ENCODE data around the gene PHKA1.
"Not testable (repeated sequence)": the region's sequence is repeated elsewhere in the genome, so short reads cannot be mapped to it uniquely, and the experiment has no call there.

Gene PHKA1

GRCh38 chrX:72554448-72555140, 159.5 kb downstream of the PHKA1 start:
- H2AFZ ChIP-seq (ENCODE audit: low read length): no peak overlapping the region
- H3K9me3 ChIP-seq (replicated peaks; ENCODE audit: insufficient read depth, low read length): no peaks in the 10 kb centered on the region
- H3K36me3 ChIP-seq (replicated peaks; ENCODE audit: insufficient read depth, low read length): no peaks in the 10 kb centered on the region
- H3K27me3 ChIP-seq (replicated peaks; ENCODE audit: insufficient read depth, low read length): no peaks in the 10 kb centered on the region
- H3K4me3 ChIP-seq (ENCODE audit: low read length): no peak overlapping the region
- H3F3A ChIP-seq (ENCODE audit: insufficient read depth, low read length): no peaks in the 10 kb centered on the region
- H3K27ac ChIP-seq (ENCODE audit: low read length): no peak overlapping the region
- no peak overlapping the region for H3K4me2 ChIP-seq (ENCODE audit: low read depth, low read length)
- no peaks in the 10 kb centered on the region for H4K20me1 ChIP-seq (ENCODE audit: insufficient read depth, low read length)
- TF ChIP-seq CTCF (IDR thresholded peaks at IDR 0.05; ENCODE audit: low read length) (peak; percentile 20; the same call in 1 of the 2 replicates), EZH2 (optimal IDR thresholded peaks at IDR 0.05; ENCODE audit: low read depth, low read length) (no peak), EZH2phosphoT487 (IDR thresholded peaks at IDR 0.05; ENCODE audit: low read length) (no peak)
- no peak for DNase-seq
- no peaks in the 10 kb centered on the region for H3K9me2 ChIP-seq (replicated peaks; ENCODE audit: insufficient read depth, low read length)
- H3K79me2 ChIP-seq (ENCODE audit: low read length): peaks cover 10% of the 10 kb centered on the region
- H3K9ac ChIP-seq (ENCODE audit: low read length): no peak overlapping the region
- no peaks in the 10 kb centered on the region for H3K4me1 ChIP-seq (ENCODE audit: low read length)

GRCh38 chrX:72552443-72552842, 161.7 kb downstream of the PHKA1 start:
- H3K4me2 ChIP-seq (ENCODE audit: low read depth, low read length); H3K4me3 ChIP-seq (ENCODE audit: low read length); H4K20me1 ChIP-seq (ENCODE audit: insufficient read depth, low read length); H3K27me3 ChIP-seq (replicated peaks; ENCODE audit: insufficient read depth, low read length); H3K27ac ChIP-seq (ENCODE audit: low read length); H3K36me3 ChIP-seq (replicated peaks; ENCODE audit: insufficient read depth, low read length); H3K79me2 ChIP-seq (ENCODE audit: low read length); H3K9me2 ChIP-seq (replicated peaks; ENCODE audit: insufficient read depth, low read length); H3K4me1 ChIP-seq (ENCODE audit: low read length); H3F3A ChIP-seq (ENCODE audit: insufficient read depth, low read length); H3K9ac ChIP-seq (ENCODE audit: low read length); H3K9me3 ChIP-seq (replicated peaks; ENCODE audit: insufficient read depth, low read length); H2AFZ ChIP-seq (ENCODE audit: low read length); DNase-seq: not testable (repeated sequence)

- Histone ChIP-seq H3K79me2 (ENCODE audit: low read length) (no peaks in the 10 kb centered on the region), H3K4me1 (ENCODE audit: low read length) (no peaks in the 10 kb centered on the region), H3F3A (ENCODE audit: insufficient read depth, low read length) (no peaks in the 10 kb centered on the region), H3K9me3 (replicated peaks; ENCODE audit: insufficient read depth, low read length) (no peaks in the 10 kb centered on the region), H3K27ac (ENCODE audit: low read length) (no peak overlapping the region), H2AFZ (ENCODE audit: low read length) (no peak overlapping the region), H3K9me2 (replicated peaks; ENCODE audit: insufficient read depth, low read length) (no peaks in the 10 kb centered on the region), H3K9ac (ENCODE audit: low read length) (no peak overlapping the region), H3K4me3 (ENCODE audit: low read length) (no peak overlapping the region), H3K4me2 (ENCODE audit: low read depth, low read length) (no peak overlapping the region), H3K27me3 (replicated peaks; ENCODE audit: insufficient read depth, low read length) (no peaks in the 10 kb centered on the region), H3K36me3 (replicated peaks; ENCODE audit: insufficient read depth, low read length) (no peaks in the 10 kb centered on the region), H4K20me1 (ENCODE audit: insufficient read depth, low read length) (no peaks in the 10 kb centered on the region)
- TF ChIP-seq EZH2phosphoT487 (IDR thresholded peaks at IDR 0.05; ENCODE audit: low read length) (no peak), EZH2 (optimal IDR thresholded peaks at IDR 0.05; ENCODE audit: low read depth, low read length) (no peak), CTCF (IDR thresholded peaks at IDR 0.05; ENCODE audit: low read length) (no peak)
- no peak for DNase-seq
These were observed 168.1 kb downstream of the PHKA1 start for GRCh38 chrX:72545990-72546389.

GRCh38 chrX:72540318-72540717, 173.8 kb downstream of the PHKA1 start:
- no peak overlapping the region for H3K4me2 ChIP-seq (ENCODE audit: low read depth, low read length)
- no peak overlapping the region for H3K9ac ChIP-seq (ENCODE audit: low read length)
- no peaks in the 10 kb centered on the region for H3K79me2 ChIP-seq (ENCODE audit: low read length)
- no peaks in the 10 kb centered on the region for H3K9me3 ChIP-seq (replicated peaks; ENCODE audit: insufficient read depth, low read length)
- TF ChIP-seq CTCF (IDR thresholded peaks at IDR 0.05; ENCODE audit: low read length) (no peak), EZH2 (optimal IDR thresholded peaks at IDR 0.05; ENCODE audit: low read depth, low read length) (no peak), EZH2phosphoT487 (IDR thresholded peaks at IDR 0.05; ENCODE audit: low read length) (no peak)
- no peaks in the 10 kb centered on the region for H3K4me1 ChIP-seq (ENCODE audit: low read length)
- H3K4me3 ChIP-seq (ENCODE audit: low read length): no peak overlapping the region
- H3K9me2 ChIP-seq (replicated peaks; ENCODE audit: insufficient read depth, low read length): no peaks in the 10 kb centered on the region
- no peak for DNase-seq
- no peaks in the 10 kb centered on the region for H3F3A ChIP-seq (ENCODE audit: insufficient read depth, low read length)
- H3K36me3 ChIP-seq (replicated peaks; ENCODE audit: insufficient read depth, low read length): no peaks in the 10 kb centered on the region
- no peak overlapping the region for H2AFZ ChIP-seq (ENCODE audit: low read length)
- H3K27me3 ChIP-seq (replicated peaks; ENCODE audit: insufficient read depth, low read length): no peaks in the 10 kb centered on the region
- no peak overlapping the region for H3K27ac ChIP-seq (ENCODE audit: low read length)
- no peaks in the 10 kb centered on the region; the same call in 1 of the 2 replicates for H4K20me1 ChIP-seq (ENCODE audit: insufficient read depth, low read length)
